GM21529 (cell line): ENCODE measurements around the gene OPN1SW.

Experiments used
- ATAC-seq: cut with Tn5 transposase; IDR thresholded peaks from one replicate; pipeline ENCODE4 v1.9.1; 2021; ENCODE audit not compliant: unreplicated experiment

OPN1SW gene, protein sequence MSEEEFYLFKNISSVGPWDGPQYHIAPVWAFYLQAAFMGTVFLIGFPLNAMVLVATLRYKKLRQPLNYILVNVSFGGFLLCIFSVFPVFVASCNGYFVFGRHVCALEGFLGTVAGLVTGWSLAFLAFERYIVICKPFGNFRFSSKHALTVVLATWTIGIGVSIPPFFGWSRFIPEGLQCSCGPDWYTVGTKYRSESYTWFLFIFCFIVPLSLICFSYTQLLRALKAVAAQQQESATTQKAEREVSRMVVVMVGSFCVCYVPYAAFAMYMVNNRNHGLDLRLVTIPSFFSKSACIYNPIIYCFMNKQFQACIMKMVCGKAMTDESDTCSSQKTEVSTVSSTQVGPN

GRCh38 chr7:128775744-128776474 lies at the start of gene OPN1SW:
Gene OPN1SW, minus strand, starts transcription at chr7:128775794. Its CDS starts 13 bp downstream, at chr7:128775781.
- no peak for ATAC-seq

GRCh38 chr7:128821724-128822123 lies 46.1 kb upstream of the OPN1SW start:
- ATAC-seq, result no peak

- no peak for ATAC-seq
Measured at GRCh38 chr7:128818694-128819093, 43.1 kb upstream of the OPN1SW start.

- ATAC-seq, result no peak
Measured at GRCh38 chr7:128815289-128815942, 39.8 kb upstream of the OPN1SW start.

- ATAC-seq, result no peak
Measured at GRCh38 chr7:128814499-128814898, 38.9 kb upstream of the OPN1SW start.

GRCh38 chr7:128812514-128813168 lies 37.0 kb upstream of the OPN1SW start:
- no peak for ATAC-seq

GRCh38 chr7:128811631-128812430 lies 36.2 kb upstream of the OPN1SW start:
- no peak for ATAC-seq

GRCh38 chr7:128810997-128811396 lies 35.4 kb upstream of the OPN1SW start:
- no peak for ATAC-seq

DNA sequence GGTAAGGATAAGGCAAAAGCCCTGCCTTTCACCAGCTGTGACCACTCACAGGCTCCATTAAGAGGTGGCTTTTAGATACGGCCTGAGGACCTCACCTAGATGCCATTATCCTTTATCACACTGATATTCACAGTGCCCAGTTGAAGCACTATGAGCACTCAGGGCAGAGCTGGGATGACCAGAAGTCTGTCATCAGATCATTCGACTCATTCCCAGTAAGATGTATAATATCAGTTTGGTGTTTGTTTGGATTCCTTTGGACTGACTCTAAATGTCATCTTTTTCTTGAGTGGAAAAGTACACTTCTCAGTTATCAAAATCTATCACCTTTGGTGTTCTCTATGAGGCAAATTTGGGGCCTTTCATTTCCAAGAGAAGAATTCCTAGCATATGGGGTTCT lies 34.9 kb upstream of the OPN1SW start:
- ATAC-seq, result no peak

DNA sequence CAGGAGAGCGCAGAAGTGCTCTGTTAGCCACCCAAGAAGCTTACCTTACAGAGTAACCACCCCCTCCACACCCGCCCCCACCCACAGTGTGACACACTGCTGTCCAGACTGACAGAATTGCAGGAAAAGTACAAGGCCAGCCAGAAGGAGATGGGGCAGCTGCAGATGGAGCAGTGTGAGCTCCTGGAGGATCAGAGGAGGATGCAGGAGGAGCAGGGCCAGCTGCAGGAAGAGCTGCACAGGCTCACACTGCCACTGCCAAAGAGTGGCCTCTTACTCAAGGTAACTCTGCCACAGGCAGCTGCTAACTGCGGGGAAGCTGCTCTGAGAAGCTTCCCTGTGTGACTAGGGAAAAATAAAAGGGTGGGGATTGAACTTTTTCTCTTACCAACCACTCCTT lies 33.8 kb upstream of the OPN1SW start:
- ATAC-seq, result no peak

DNA sequence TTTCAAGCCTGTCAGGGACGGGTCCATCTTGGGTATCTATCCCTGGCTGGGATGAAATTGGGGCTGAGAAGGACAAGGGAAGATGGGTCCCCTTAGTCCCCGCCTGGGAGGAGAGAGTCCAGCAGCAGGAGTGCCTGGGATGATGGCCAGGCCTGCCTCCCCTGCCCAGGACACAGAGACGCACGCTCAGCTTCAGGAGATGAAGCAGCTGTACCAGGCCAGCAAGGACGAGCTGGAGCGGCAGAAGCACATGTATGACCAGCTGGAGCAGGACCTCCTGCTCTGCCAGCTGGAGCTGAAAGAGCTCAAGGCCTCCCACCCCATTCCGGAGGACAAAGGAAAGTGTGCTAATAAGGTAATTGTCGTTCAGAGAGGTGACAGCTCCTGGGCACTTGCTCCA lies 31.6 kb upstream of the OPN1SW start:
- no peak for ATAC-seq

GRCh38 chr7:128805225-128805624 lies 29.6 kb upstream of the OPN1SW start:
- no peak for ATAC-seq

DNA sequence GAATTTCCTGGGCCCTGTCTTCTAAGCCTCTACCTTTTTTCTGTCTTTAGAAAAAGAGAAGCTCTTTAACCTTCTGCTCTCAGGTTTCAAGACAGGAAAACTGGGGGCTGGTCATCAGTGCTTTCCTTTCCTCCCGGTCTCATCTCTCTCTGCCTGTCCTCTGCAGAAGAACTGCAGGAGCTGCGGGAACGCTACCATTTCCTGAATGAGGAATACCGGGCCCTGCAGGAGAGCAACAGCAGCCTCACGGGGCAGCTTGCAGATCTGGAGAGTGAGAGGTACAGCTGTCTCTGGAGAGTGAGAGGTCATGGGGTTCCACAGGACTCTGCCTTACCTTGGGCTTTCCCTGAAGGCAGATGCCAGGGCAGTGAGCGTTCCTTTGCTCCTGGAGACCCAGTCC lies 28.9 kb upstream of the OPN1SW start:
- ATAC-seq, result no peak

DNA sequence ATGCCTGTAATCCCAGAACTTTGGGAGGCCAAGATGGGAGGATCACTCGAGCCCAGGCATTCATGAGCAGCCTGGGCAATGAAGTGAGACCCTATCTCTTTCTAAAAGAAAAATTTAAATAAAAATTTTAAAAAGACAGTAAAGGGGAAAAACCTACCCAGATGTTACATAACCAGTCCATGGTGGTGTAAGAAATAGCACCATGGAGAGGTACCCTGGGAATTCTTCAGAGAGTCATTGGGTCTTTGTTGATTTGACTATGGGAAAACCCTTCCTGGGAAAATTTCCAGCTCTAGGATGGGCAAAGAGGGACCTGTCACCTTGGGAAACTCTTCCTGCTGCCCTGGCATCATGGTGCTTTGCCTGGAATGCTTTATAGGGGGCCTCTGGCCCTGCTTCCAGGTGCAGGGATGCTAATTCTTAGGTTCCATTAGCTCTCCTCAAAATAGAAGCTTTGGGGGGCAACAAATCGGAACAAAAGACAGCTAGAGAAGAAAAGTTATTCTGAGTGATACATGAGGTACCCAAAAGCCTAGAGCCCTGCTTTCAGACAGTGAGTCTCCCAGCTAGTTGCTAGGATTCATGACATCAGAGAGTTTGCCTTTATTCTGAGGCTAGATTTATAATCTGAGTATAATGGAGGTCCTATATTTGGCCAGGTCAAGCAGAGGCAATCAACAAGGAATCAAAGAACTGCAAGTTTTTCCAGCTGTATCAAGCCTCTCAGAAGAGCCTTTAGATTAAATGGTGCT lies 26.2 kb upstream of the OPN1SW start:
- ATAC-seq, result no peak

DNA sequence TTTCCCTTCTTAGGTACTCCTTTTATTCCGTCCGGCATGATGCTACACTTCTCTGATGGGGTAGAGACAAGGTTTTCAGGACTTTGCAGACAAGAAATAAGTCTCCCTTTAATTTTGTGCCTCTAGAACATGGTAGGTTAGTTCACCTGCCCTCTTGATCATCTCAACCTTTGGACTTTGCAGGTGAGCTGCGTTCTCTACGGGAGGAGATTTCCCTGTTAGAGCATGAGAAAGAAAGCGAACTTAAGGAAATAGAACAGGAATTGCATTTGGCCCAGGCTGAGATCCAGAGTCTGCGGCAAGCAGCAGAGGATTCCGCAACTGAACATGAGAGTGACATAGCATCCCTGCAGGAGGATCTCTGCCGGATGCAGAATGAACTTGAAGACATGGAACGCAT lies 25.4 kb upstream of the OPN1SW start:
- no peak for ATAC-seq

DNA sequence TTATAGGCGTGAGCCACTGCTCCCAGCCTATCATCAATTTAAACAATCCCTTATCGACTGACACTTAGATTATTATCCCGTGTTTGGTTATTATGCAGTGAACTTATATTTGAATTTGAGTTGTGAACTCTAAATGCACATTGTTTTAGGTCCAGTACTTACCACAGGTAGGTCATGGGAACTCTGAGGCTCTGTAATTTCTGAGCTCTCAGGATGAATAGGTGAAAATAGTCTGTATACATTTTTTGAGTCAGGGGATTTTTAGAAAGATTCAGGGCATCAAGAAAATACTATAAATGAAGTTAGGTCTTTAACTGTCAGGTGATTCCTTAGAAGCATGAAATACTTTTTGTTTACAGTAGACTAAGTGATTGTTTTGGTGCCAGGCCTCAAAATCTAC lies 25.0 kb upstream of the OPN1SW start:
- no peak for ATAC-seq

DNA sequence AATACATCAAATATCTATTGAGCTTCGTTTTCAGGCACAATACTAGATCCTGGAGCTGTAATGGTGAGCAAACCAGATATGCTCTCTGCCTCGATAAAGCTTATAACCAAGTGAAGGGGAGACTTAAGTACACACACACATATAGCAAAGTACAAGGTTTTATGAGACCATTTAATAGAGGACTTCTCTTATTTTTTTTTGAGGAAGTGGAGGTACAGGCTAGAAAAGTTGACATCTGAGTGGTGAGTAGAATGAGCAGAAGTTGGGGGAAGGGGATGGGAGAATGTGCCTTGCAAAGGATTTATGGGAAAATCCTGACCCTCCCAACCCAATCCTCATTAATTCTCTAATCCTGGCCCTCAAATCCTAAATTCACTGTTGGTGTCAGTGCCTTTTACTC lies 23.9 kb upstream of the OPN1SW start:
- ATAC-seq, result no peak

DNA sequence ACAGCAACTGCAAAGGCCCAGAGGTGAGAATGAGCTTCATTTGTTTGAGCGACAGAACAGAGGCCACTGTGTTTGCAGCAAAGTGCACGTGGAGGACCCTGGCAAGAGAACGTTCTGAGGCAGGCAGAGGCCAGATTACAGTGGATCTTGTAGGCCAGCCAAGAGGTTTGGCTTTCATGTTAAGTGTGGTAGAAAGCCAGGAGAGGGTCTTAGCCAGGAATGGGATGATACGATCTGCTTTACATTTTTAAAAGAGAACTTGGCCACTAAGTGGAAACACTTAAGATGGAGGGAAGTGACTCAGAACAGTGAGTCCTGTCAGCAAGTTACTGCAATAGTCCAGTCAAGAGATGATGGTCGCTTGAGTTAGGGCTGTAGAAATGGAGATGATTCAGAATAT lies 20.7 kb upstream of the OPN1SW start:
- no peak for ATAC-seq

GRCh38 chr7:128795129-128795528 lies 19.5 kb upstream of the OPN1SW start:
- no peak for ATAC-seq

DNA sequence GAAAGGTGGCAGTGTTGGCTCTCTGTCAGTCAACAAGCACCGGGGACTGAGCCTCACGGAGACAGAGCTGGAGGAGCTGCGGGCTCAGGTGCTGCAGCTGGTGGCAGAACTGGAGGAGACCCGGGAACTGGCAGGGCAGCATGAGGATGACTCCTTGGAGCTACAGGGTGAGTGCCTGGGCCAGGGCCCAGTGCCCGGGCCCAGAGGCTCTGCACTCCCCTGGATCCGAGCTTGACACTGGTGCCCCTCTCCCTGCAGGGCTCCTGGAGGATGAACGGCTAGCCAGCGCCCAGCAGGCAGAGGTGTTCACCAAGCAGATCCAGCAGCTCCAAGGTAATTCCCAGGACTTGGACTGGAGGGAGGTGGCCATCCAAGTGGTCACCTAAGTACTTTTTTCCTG lies 18.8 kb upstream of the OPN1SW start:
- ATAC-seq, result no peak
